RWPE1 (cell line): Measurements from ENCODE around the gene INPP5A.

ENCODE experiments used
- CTCF ChIA-PET: fragments of 350-600 bp; sonication (Branson Sonifier 250); formaldehyde crosslinking; extraction: SDS; loops from one replicate; lab custom pipeline; 2021; lab: Yijun Ruan, JAX
- POLR2A ChIA-PET: fragments of 400-600 bp; formaldehyde crosslinking; extraction: SDS; loops from one replicate; lab custom pipeline; 2020; ENCODE audit warnings: antibody characterized with exemption; ENCODE audit not compliant: low non-redundant PET; lab: Yijun Ruan, JAX
- DNase-seq: peaks from one replicate; pipeline ENCODE4 v3.0.0; 2012; ENCODE audit warnings: low spot score
- H3K27ac ChIP-seq: fragments of 450-650 bp; 2 replicates; pipeline ENCODE4 v1.5.1; 2017
- CTCF ChIP-seq: fragments of 450-650 bp; conservative IDR thresholded peaks from 2 replicates; pipeline ENCODE4 v1.5.1; 2017; ENCODE audit warnings: low read depth, mild to moderate bottlenecking

The INPP5A gene

GRCh38 chr10:132627666-132628531 is 90.3 kb downstream of the INPP5A start:
- TF ChIP-seq CTCF, result no peak
- ChIA-PET POLR2A (no interaction called here), CTCF (interaction anchor here (0.6 kb wide), 1 partner anchor 701 kb away, joined by 4 read pairs; no protein-coding TSS in a partner anchor)
- no peak for DNase-seq
- H3K27ac ChIP-seq, result no peak overlapping the region

- POLR2A ChIA-PET, result no interaction called here
- no peak for DNase-seq
- no peak overlapping the region for H3K27ac ChIP-seq
- TF ChIP-seq CTCF, result no peak
- CTCF ChIA-PET, result interaction anchor here (0.5 to 1.7 kb wide), 3 partner anchors 13 to 166 kb away, joined by 3 to 5 read pairs (median 4); no protein-coding TSS in a partner anchor
Measured at GRCh38 chr10:132628966-132629900, 91.6 kb downstream of the INPP5A start.

DNA sequence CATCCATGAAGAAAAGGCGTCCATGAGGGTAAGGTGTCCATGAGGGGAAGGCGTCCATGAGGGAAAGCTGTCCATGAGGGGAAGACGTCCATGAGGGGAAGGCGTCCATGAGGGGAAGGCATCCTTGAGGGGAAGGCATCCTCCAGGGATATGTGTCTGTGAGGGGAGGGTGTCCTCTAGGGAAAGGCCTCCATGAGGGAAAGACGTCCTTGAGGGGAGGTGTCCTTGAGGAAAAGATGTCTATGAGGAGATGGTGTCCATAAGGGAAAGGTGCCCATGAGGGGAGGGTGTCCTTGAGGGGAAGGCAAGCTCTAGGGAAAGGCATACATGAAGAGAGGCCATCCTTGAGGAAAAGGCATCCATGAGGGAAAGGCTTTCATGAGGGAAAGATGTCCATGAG is 92.6 kb downstream of the INPP5A start:
- POLR2A ChIA-PET, result no interaction called here
- no peak for DNase-seq
- H3K27ac ChIP-seq, result no peak overlapping the region
- TF ChIP-seq CTCF, result no peak
- CTCF ChIA-PET, result interaction anchor here (1.7 kb wide), 1 partner anchor 166 kb away, joined by 5 read pairs; no protein-coding TSS in a partner anchor

GRCh38 chr10:132630666-132631337 is 93.2 kb downstream of the INPP5A start:
- CTCF ChIA-PET, result interaction anchor here (1.7 kb wide), 1 partner anchor 167 kb away, joined by 5 read pairs; no protein-coding TSS in a partner anchor
- no peak for TF ChIP-seq CTCF
- POLR2A ChIA-PET, result no interaction called here
- H3K27ac ChIP-seq, result peak overlapping the region; percentile 71
- no peak for DNase-seq

- TF ChIP-seq CTCF, result no peak
Measured at GRCh38 chr10:132631338-132631735, 93.8 kb downstream of the INPP5A start.

More at GRCh38 chr10:132631338-132631735, 93.8 kb downstream of the INPP5A start:
- DNase-seq, result no peak
- peak overlapping the region; percentile 71 for H3K27ac ChIP-seq
- POLR2A ChIA-PET, result no interaction called here
- CTCF ChIA-PET, result no interaction called here
